A549 (cell line): ENCODE measurements around the gene PTGES. TPM values are rescaled to one million over a fixed set of nuclear protein-coding genes. Genes with fewer than 3 reads are reported as not detected.

ENCODE experiments used
- ATAC-seq, 2 experiments: fragments of 200-7000 bp in 1 of 2; fragments of >200 bp in 1 of 2; cut with Nextera tagmentation in 1 of 2; cut with Tn5 transposase in 1 of 2; 3 replicates each; pipeline versions ENCODE4 v1.8.0 to v1.9.1; 2018 to 2020; ENCODE audit warnings: mild to moderate bottlenecking in 1 of 2, moderate library complexity in 1 of 2
- CTCF ChIA-PET: fragments of 300-600 bp; sonication (Branson Sonifier 250); formaldehyde crosslinking; extraction: SDS; loops from one replicate; lab custom pipeline; 2021; ENCODE audit warnings: antibody characterized with exemption, inconsistent platforms; lab: Yijun Ruan, JAX
- POLR2A ChIA-PET: fragments of 350-600 bp; formaldehyde crosslinking; extraction: SDS; loops from one replicate; lab custom pipeline; 2021; ENCODE audit warnings: antibody characterized with exemption, inconsistent platforms; lab: Yijun Ruan, JAX
- DNase-seq, 2 experiments: peaks; one replicate each; pipeline versions ENCODE4 v3.0.0 to v3.0.0-alpha.2; 2011 to 2016; ENCODE audit warnings: low read depth in 1 of 2, low spot score in 1 of 2
- FAIRE-seq: peaks from 2 replicates; lab custom pipeline; 2011; peaks lifted over from hg19 to GRCh38; lab: Jason Lieb, UNC
- H3K27ac ChIP-seq, 2 experiments: fragments of >200 bp; sonication (Bioruptor Twin); formaldehyde crosslinking; 3 replicates each; pipeline ENCODE4 v1.5.1; 2016 to 2017
- H3K4me1 ChIP-seq: fragments of >200 bp; sonication (Bioruptor Twin); formaldehyde crosslinking; 3 replicates; pipeline ENCODE4 v1.6.1; 2016
- H3K4me2 ChIP-seq: fragments of >200 bp; sonication (Bioruptor Twin); formaldehyde crosslinking; 3 replicates; pipeline ENCODE4 v1.6.1; 2016
- H3K4me3 ChIP-seq: fragments of >200 bp; sonication (Bioruptor Twin); formaldehyde crosslinking; 3 replicates; pipeline ENCODE4 v1.5.1; 2016
- H3K9me3 ChIP-seq: fragments of >200 bp; sonication (Bioruptor Twin); formaldehyde crosslinking; 3 replicates; pipeline ENCODE4 v1.6.1; 2016
- BHLHE40 ChIP-seq: IDR thresholded peaks from 2 replicates; pipeline ENCODE4 v1.6.1; 2012; ENCODE audit warnings: low read depth, low read length, inconsistent platforms
- CBX2 ChIP-seq: fragments of 200-600 bp; sonication (generic); IDR thresholded peaks from 2 replicates; pipeline ENCODE4 v1.6.1; 2016; ENCODE audit warnings: low read depth, mild to moderate bottlenecking, borderline replicate concordance
- CBX8 ChIP-seq: fragments of 200-600 bp; sonication (generic); IDR thresholded peaks from 2 replicates; pipeline ENCODE4 v1.6.1; 2016
- CHD2 ChIP-seq: fragments of 150-350 bp; IDR thresholded peaks from 2 replicates; pipeline ENCODE4 v1.6.1; 2014; ENCODE audit warnings: low read length; ENCODE audit not compliant: partially characterized antibody
- CHD4 ChIP-seq: fragments of 200-600 bp; sonication (generic); IDR thresholded peaks from 2 replicates; pipeline ENCODE4 v1.6.1; 2016; ENCODE audit warnings: antibody characterized with exemption, mild to moderate bottlenecking, borderline replicate concordance
- CTCF ChIP-seq: fragments of >200 bp; sonication (Bioruptor Twin); formaldehyde crosslinking; IDR thresholded peaks from 3 replicates; pipeline ENCODE4 v1.5.1; 2016
- E2F6 ChIP-seq: IDR thresholded peaks from 2 replicates; pipeline ENCODE4 v1.6.1; 2012; ENCODE audit warnings: low read depth, borderline replicate concordance
- EHF ChIP-seq: fragments of 250-450 bp; sonication (Bioruptor Pico); IDR thresholded peaks from 2 replicates; pipeline ENCODE4 v1.5.0; 2020; ENCODE audit warnings: mild to moderate bottlenecking
- EP300 ChIP-seq, 2 experiments: fragments of >200 bp; sonication (Bioruptor Twin); formaldehyde crosslinking; IDR thresholded peaks; 2 replicates in 1 of 2; 3 replicates in 1 of 2; pipeline ENCODE4 v1.6.1; 2016 to 2017
- FOSB ChIP-seq: fragments of 250-450 bp; sonication (Bioruptor Pico); IDR thresholded peaks from 2 replicates; pipeline ENCODE4 v1.5.0; 2020; ENCODE audit warnings: mild to moderate bottlenecking, moderate library complexity
- FOSL2 ChIP-seq, 2 experiments: fragments of 450-650 bp in 1 of 2; fragments of >200 bp in 1 of 2; sonication (Bioruptor Twin) in 1 of 2; formaldehyde crosslinking; IDR thresholded peaks; 2 replicates each; pipeline versions ENCODE4 v1.5.0 to v1.6.1; 2016 to 2020; ENCODE audit warnings: mild to moderate bottlenecking in 1 of 2, moderate library complexity in 1 of 2
- FOXS1 ChIP-seq: fragments of 250-450 bp; sonication (Bioruptor Pico); IDR thresholded peaks from 2 replicates; pipeline ENCODE4 v1.5.0; 2020; ENCODE audit warnings: mild to moderate bottlenecking, moderate library complexity
- HDAC2 ChIP-seq: fragments of 200-600 bp; sonication (generic); IDR thresholded peaks from 2 replicates; pipeline ENCODE4 v1.6.1; 2016
- HMGXB4 ChIP-seq: fragments of 250-450 bp; sonication (Bioruptor Pico); IDR thresholded peaks from 2 replicates; pipeline ENCODE4 v1.5.0; 2021; ENCODE audit warnings: mild to moderate bottlenecking, moderate library complexity, borderline replicate concordance
- HOXA7 ChIP-seq: fragments of 250-450 bp; sonication (Bioruptor Pico); IDR thresholded peaks from 2 replicates; pipeline ENCODE4 v1.5.0; 2020; ENCODE audit warnings: mild to moderate bottlenecking, moderate library complexity
- JUN ChIP-seq, 2 experiments: fragments of >200 bp; sonication (Bioruptor Twin); formaldehyde crosslinking; IDR thresholded peaks; 2 replicates in 1 of 2; 3 replicates in 1 of 2; pipeline ENCODE4 v1.6.1; 2016 to 2017
- KDM1A ChIP-seq: fragments of 200-600 bp; sonication (generic); IDR thresholded peaks from 2 replicates; pipeline ENCODE4 v1.6.1; 2016; ENCODE audit warnings: low read depth, mild to moderate bottlenecking
- KDM5A ChIP-seq: fragments of 200-600 bp; sonication (generic); IDR thresholded peaks from 2 replicates; pipeline ENCODE4 v1.6.1; 2016; ENCODE audit warnings: antibody characterized with exemption, mild to moderate bottlenecking
- MAFK ChIP-seq: fragments of 450-650 bp; IDR thresholded peaks from 2 replicates; pipeline ENCODE4 v1.6.1; 2014; ENCODE audit not compliant: partially characterized antibody
- MYC ChIP-seq: IDR thresholded peaks from 2 replicates; pipeline ENCODE4 v1.6.1; 2012; ENCODE audit warnings: mild to moderate bottlenecking, inconsistent platforms, low read length, improper control_type of control experiment, borderline replicate concordance
- NR3C1 ChIP-seq: fragments of >200 bp; sonication (Bioruptor Twin); formaldehyde crosslinking; IDR thresholded peaks from 3 replicates; pipeline ENCODE4 v1.6.1; 2017
- RARB ChIP-seq: fragments of 250-450 bp; sonication (Bioruptor Pico); IDR thresholded peaks from 2 replicates; pipeline ENCODE4 v1.8.0; 2021; ENCODE audit warnings: mild to moderate bottlenecking, moderate library complexity
- RNF2 ChIP-seq: fragments of 200-600 bp; sonication (generic); IDR thresholded peaks from 2 replicates; pipeline ENCODE4 v1.6.1; 2016; ENCODE audit warnings: low read depth, mild to moderate bottlenecking, antibody characterized with exemption, moderate library complexity, borderline replicate concordance
- SMC3 ChIP-seq: fragments of >200 bp; sonication (Bioruptor Twin); formaldehyde crosslinking; IDR thresholded peaks from 3 replicates; pipeline ENCODE4 v1.6.1; 2018; ENCODE audit warnings: inconsistent platforms
- SREBF2 ChIP-seq: fragments of 450-650 bp; IDR thresholded peaks from 2 replicates; pipeline ENCODE4 v1.6.1; 2014; ENCODE audit warnings: mild to moderate bottlenecking, moderate library complexity
- ZNF302 ChIP-seq: fragments of 250-450 bp; sonication (Bioruptor Pico); IDR thresholded peaks from 2 replicates; pipeline ENCODE4 v1.9.0; 2021; ENCODE audit warnings: inconsistent platforms, mild to moderate bottlenecking, moderate library complexity
- WGBS: methylation state at CpG from one replicate; pipeline ENCODE4 v1.1.6; 2017; ENCODE audit errors: missing lambda C conversion rate; 5-methylcytosine and 5-hydroxymethylcytosine counted together
- polyA plus RNA-seq, 4 experiments: library from polyadenylated mRNA; depleted of rRNA in 3 of 4; stranded (reverse); fragments of >200 nt; fragmentation: RNase III in 1 of 4; extraction: RNeasy Plus Mini Kit Qiagen cat#74134 plus additional on column Dnase treatment in 1 of 4; gene quantifications; 2 replicates in 3 of 4; 3 replicates in 1 of 4; pipeline ENCODE4 v1.2.3, GENCODE V29; 2011 to 2017

Gene PTGES
- polyA plus RNA-seq, 2 of the 4 experiments (the other 2 are of a cell fraction): 19.1 to 58.8 TPM

GRCh38 chr9:129748249-129748648 lies 4.6 kb downstream of the PTGES start:
- no peak for FAIRE-seq
- TF ChIP-seq SREBF2: no peak
- no peak for TF ChIP-seq FOSL2 (IDR thresholded peaks at IDR 0.05)
- peak; percentile 49 for TF ChIP-seq FOSL2 (CRISPR knock-in tag; IDR thresholded peaks at IDR 0.05)
- TF ChIP-seq CTCF: no peak
- no peaks in the 10 kb centered on the region for H3K9me3 ChIP-seq
- ChIA-PET POLR2A (no interaction called here), CTCF (interaction anchor here (2.5 to 12.3 kb wide), 5 partner anchors 10 to 35 kb away, joined by 12 to 161 read pairs (median 36); no protein-coding TSS in a partner anchor)
- H3K4me3 ChIP-seq: no peak overlapping the region
- H3K4me1 ChIP-seq: peaks cover 46% of the 10 kb centered on the region
- ATAC-seq: no peak
- DNase-seq: no peak
- H3K27ac ChIP-seq: peak overlapping the region; percentile 31 to 77; a peak in 3 of 6 replicates
- H3K4me2 ChIP-seq: peak overlapping the region; percentile 27; the same call in 2 of the 3 replicates
- WGBS: 61% methylated on average over 5 of the region's 5 CpGs

GRCh38 chr9:129746092-129746777 lies 6.6 kb downstream of the PTGES start:
- Histone ChIP-seq H3K4me2 (no peak overlapping the region), H3K27ac (no peak overlapping the region), H3K9me3 (no peaks in the 10 kb centered on the region), H3K4me3 (no peak overlapping the region)
- ATAC-seq (no peak), DNase-seq (no peak)
- POLR2A ChIA-PET: no interaction called here
- CTCF ChIA-PET: interaction anchor here (0.6 to 30.2 kb wide), 5 partner anchors 9 to 768 kb away, joined by 3 to 1179 read pairs (median 4); no protein-coding TSS in a partner anchor
- TF ChIP-seq CHD2 (no peak), KDM1A (no peak), MAFK (no peak), HDAC2 (no peak), BHLHE40 (no peak), NR3C1 (no peak), CBX8 (no peak), HMGXB4 (no peak), CHD4 (no peak), SMC3 (no peak), RNF2 (no peak), HOXA7 (CRISPR knock-in tag) (no peak), CBX2 (no peak), KDM5A (no peak)
- TF ChIP-seq, all 56 proteins: peak for 0
- FAIRE-seq: no peak
- WGBS: 76% methylated on average over 8 of the region's 9 CpGs
- peaks cover 32% of the 10 kb centered on the region for H3K4me1 ChIP-seq

- Histone ChIP-seq H3K4me3 (no peak overlapping the region), H3K27ac (no peak overlapping the region), H3K9me3 (no peaks in the 10 kb centered on the region), H3K4me2 (no peak overlapping the region), H3K4me1 (peaks cover 23% of the 10 kb centered on the region)
- 77% methylated on average over 7 of the region's 7 CpGs for WGBS
- DNase-seq (no peak), ATAC-seq (no peak), FAIRE-seq (no peak)
- POLR2A ChIA-PET: no interaction called here
- TF ChIP-seq E2F6: no peak
- TF ChIP-seq MYC: no peak
- TF ChIP-seq KDM1A: no peak
- no peak for TF ChIP-seq EHF (CRISPR knock-in tag)
- TF ChIP-seq EP300 (IDR thresholded peaks at IDR 0.05): no peak
- no peak for TF ChIP-seq RARB
- no peak for TF ChIP-seq ZNF302
- no peak for TF ChIP-seq FOXS1 (CRISPR knock-in tag)
- TF ChIP-seq JUN (IDR thresholded peaks at IDR 0.05): no peak
- TF ChIP-seq RNF2: no peak
- TF ChIP-seq FOSB (CRISPR knock-in tag): no peak
- CTCF ChIA-PET: interaction anchor here (1.4 to 30.2 kb wide), 3 partner anchors 20 to 614 kb away, joined by 3 to 1179 read pairs (median 235); no protein-coding TSS in a partner anchor
Observed at GRCh38 chr9:129745200-129745599, 7.6 kb downstream of the PTGES start.
